CD4-positive, alpha-beta T cell (primary cell): ENCODE results near the gene PODNL1. TPM values are rescaled to one million over a fixed set of nuclear protein-coding genes. Genes with fewer than 3 reads are reported as not detected.

ENCODE experiments used
- ATAC-seq: fragments of 200-7000 bp; cut with Tn5 transposase; one replicate; pipeline ENCODE4 v1.10.0; 2022; ENCODE audit warnings: mild to moderate bottlenecking; ENCODE audit not compliant: poor library complexity
- CTCF ChIA-PET: fragments of 350-600 bp; sonication (Branson Sonifier 250); formaldehyde crosslinking; loops from one replicate; lab custom pipeline; 2021; ENCODE audit warnings: antibody characterized with exemption, inconsistent platforms; lab: Charles Lee
- POLR2A ChIA-PET: fragments of 350-600 bp; sonication (Branson Sonifier 250); formaldehyde crosslinking; loops from one replicate; lab custom pipeline; 2021; ENCODE audit warnings: antibody characterized with exemption, inconsistent platforms; lab: Charles Lee
- DNase-seq, 14 experiments: peaks; one replicate each; pipeline ENCODE4 v3.0.0-alpha.2; 2013 to 2020; ENCODE audit warnings: mixed read lengths in 2 of 14
- H3K27ac ChIP-seq, 2 donors: one replicate each; pipeline versions ENCODE4 v1.5.1 to v1.7.0; 2013; ENCODE audit warnings: low read length in 2 of 2, low read depth in 1 of 2, mild to moderate bottlenecking in 1 of 2
- H3K27me3 ChIP-seq, 2 experiments: 1 replicate in 1 of 2; 2 replicates in 1 of 2; pipeline versions ENCODE4 v1.6.1 to v1.7.0; 2013; ENCODE audit warnings: low read length in 2 of 2, control low read depth in 1 of 2, mild to moderate bottlenecking in 1 of 2, moderate library complexity in 1 of 2; ENCODE audit not compliant: insufficient read depth in 2 of 2, control insufficient read depth in 1 of 2
- H3K36me3 ChIP-seq: one replicate; pipeline ENCODE4 v1.6.1; 2013; ENCODE audit warnings: low read length, control low read depth; ENCODE audit not compliant: insufficient read depth
- H3K4me1 ChIP-seq: one replicate; pipeline ENCODE4 v1.6.1; 2013; ENCODE audit warnings: low read length, control low read depth; ENCODE audit not compliant: insufficient read depth
- H3K4me3 ChIP-seq: one replicate; pipeline ENCODE4 v1.5.1; 2013; ENCODE audit warnings: mild to moderate bottlenecking, low read length, moderate library complexity
- H3K9me3 ChIP-seq, 2 experiments: 1 replicate in 1 of 2; 2 replicates in 1 of 2; pipeline versions ENCODE4 v1.6.1 to v1.7.0; 2013; ENCODE audit warnings: low read length in 2 of 2, mild to moderate bottlenecking in 2 of 2, control low read depth in 1 of 2, moderate library complexity in 1 of 2; ENCODE audit not compliant: control insufficient read depth in 1 of 2, insufficient read depth in 1 of 2
- H3K27ac Mint-ChIP-seq: one replicate; pipeline ENCODE4 v1.8.0; 2020; ENCODE audit warnings: mixed read lengths
- H3K27me3 Mint-ChIP-seq: one replicate; pipeline ENCODE4 v1.8.0; 2021; ENCODE audit warnings: mixed read lengths
- H3K36me3 Mint-ChIP-seq: one replicate; pipeline ENCODE4 v1.8.0; 2021; ENCODE audit warnings: low read depth, mixed read lengths
- H3K4me1 Mint-ChIP-seq: one replicate; pipeline ENCODE4 v1.8.0; 2021; ENCODE audit warnings: low read depth, mixed read lengths
- H3K4me3 Mint-ChIP-seq: one replicate; pipeline ENCODE4 v1.8.0; 2020; ENCODE audit warnings: mild to moderate bottlenecking, mixed read lengths
- H3K9me3 Mint-ChIP-seq: one replicate; pipeline ENCODE4 v1.8.0; 2020; ENCODE audit warnings: mixed read lengths
- intact Hi-C, 2 experiments: fragments of 100-400 bp; cut with DNase I in 1 of 2; cut with micrococcal nuclease in 1 of 2; formaldehyde crosslinking; loops; one replicate each; pipeline versions ENCODE4 v1.15.1 to v1.9.0; 2023 to 2025; cut with DNase I, micrococcal nuclease
- total RNA-seq, 174 experiments: library from RNA in 2 of 174; stranded (reverse) in 2 of 174; gene quantifications; one replicate each; pipeline ENCODE4 v1.2.3 and lab custom pipeline; 2021 to 2026
- TF ChIP-seq, protein P1 (sequence below): fragments of 200-600 bp; IDR thresholded peaks from one replicate; pipeline ENCODE4 v1.8.0; 2022; ENCODE audit warnings: antibody characterized with exemption, mild to moderate bottlenecking

The PODNL1 gene
- total RNA-seq, 2 experiments from 2014 or later = not detected

DNA sequence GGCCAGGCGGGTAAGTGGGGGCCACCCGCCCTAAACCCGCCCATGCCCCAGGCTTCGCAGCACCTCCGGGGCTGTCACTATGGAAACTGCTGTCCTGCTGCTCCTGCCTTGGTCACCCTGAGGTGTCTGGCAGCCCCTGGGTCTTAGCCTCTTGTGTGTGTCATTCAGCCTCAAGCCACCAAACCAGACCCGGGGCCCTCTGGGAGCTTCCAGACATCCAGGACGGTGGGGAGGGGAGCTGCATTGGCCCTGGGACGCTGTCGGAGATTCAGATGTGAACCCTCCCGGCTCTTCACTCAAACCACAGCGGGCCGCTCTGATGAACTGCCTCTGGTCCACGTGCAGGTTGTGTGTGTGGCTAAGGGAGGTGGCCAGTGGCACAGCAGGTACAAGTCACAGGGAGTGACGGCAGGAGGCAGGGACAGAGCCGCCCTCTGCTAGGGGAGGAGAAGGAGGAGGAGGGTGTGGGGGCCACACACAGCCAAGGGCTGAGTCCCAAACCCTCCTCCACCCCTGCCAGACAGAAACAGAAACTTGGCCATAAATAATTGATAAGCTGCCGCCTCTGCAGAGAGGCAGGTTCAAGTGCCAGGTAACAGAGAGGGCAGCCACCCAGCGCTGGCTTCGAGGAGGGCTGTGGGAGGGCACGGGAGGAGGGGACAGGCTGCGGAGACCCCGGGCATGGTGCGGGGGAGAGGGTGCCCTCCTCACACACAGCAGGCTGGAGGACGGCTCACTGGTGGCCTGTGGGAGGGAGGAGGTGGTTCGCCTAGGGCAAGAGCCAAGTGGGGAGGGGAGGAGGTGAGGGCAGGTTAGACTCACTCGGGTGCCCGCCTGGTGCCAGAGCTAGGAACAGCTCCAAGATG lies 53.3 kb downstream of the PODNL1 start:
- no peak for ATAC-seq
- Mint-ChIP-seq H3K27me3 (no peaks in the 10 kb centered on the region), H3K9me3 (no peaks in the 10 kb centered on the region), H3K36me3 (no peaks in the 10 kb centered on the region), H3K4me3 (no peak overlapping the region), H3K4me1 (peaks cover 39% of the 10 kb centered on the region), H3K27ac (no peak overlapping the region)
- POLR2A ChIA-PET = no interaction called here
- no peak overlapping the region for H3K27ac ChIP-seq
- CTCF ChIA-PET = interaction anchor here (1.0 to 1.1 kb wide), 2 partner anchors 198 to 252 kb away, joined by 3 to 4 read pairs; partner anchors contain the start of gene ASF1B
- intact Hi-C loops = loop anchor here (5.0 to 10.0 kb wide), 5 partner anchors 47 to 590 kb away; partner anchors contain the start of genes ADGRL1 (in 1 of the 2), DCAF15 (in 1 of the 2) and PTGER1 (in 1 of the 2)
- H3K4me3 ChIP-seq = no peak overlapping the region
- TF ChIP-seq, protein P1, sequence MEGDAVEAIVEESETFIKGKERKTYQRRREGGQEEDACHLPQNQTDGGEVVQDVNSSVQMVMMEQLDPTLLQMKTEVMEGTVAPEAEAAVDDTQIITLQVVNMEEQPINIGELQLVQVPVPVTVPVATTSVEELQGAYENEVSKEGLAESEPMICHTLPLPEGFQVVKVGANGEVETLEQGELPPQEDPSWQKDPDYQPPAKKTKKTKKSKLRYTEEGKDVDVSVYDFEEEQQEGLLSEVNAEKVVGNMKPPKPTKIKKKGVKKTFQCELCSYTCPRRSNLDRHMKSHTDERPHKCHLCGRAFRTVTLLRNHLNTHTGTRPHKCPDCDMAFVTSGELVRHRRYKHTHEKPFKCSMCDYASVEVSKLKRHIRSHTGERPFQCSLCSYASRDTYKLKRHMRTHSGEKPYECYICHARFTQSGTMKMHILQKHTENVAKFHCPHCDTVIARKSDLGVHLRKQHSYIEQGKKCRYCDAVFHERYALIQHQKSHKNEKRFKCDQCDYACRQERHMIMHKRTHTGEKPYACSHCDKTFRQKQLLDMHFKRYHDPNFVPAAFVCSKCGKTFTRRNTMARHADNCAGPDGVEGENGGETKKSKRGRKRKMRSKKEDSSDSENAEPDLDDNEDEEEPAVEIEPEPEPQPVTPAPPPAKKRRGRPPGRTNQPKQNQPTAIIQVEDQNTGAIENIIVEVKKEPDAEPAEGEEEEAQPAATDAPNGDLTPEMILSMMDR = no peak
- H3K36me3 ChIP-seq = no peaks in the 10 kb centered on the region
- H3K27me3 ChIP-seq = no peaks in the 10 kb centered on the region
- H3K9me3 ChIP-seq = no peaks in the 10 kb centered on the region
- H3K4me1 ChIP-seq = peaks cover 72% of the 10 kb centered on the region
- no peak for DNase-seq

DNA sequence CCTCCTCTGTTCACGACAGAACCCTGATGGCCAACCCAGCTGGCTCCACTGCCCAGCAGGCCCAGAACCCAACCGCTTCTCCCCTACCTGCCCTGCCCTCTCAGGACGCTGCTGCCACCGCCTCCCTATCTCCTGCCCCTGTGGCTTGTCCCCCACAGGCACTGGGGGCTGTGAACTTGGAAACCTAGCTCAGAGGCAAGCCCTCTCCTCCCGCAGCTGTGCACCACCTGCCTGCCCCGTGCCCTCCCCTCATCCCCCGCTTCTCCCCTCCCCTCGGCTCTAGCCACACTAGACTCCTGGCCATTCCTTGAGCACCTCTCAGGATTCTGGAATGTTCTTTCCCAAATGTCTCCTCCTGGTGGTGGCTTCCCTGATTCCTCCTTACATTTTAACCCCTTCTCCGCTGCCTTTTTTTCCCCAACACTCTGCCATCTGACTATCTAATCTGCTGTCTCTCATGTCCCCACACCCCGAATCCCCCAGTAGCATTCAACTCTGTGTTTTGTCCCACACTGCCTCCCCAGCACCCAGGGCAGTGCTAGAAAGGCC lies 54.6 kb downstream of the PODNL1 start:
- Mint-ChIP-seq H3K4me1 (peaks cover 41% of the 10 kb centered on the region), H3K9me3 (no peaks in the 10 kb centered on the region), H3K27ac (no peak overlapping the region), H3K36me3 (no peaks in the 10 kb centered on the region), H3K27me3 (no peaks in the 10 kb centered on the region), H3K4me3 (peak overlapping the region; percentile 38)
- H3K36me3 ChIP-seq = no peaks in the 10 kb centered on the region
- H3K9me3 ChIP-seq = no peaks in the 10 kb centered on the region
- no peak for ATAC-seq
- ChIA-PET CTCF (interaction anchor here (0.6 to 1.1 kb wide), 2 partner anchors 187 to 689 kb away, joined by 3 read pairs; no protein-coding TSS in a partner anchor), POLR2A (no interaction called here)
- DNase-seq = no peak
- H3K27me3 ChIP-seq = no peaks in the 10 kb centered on the region
- intact Hi-C loops = loop anchor here (5.0 to 10.0 kb wide), 4 partner anchors 69 to 591 kb away; partner anchors contain the start of genes ADGRL1 (in 1 of the 2), DCAF15 (in 1 of the 2) and PTGER1 (in 1 of the 2)
- H3K4me3 ChIP-seq = no peak overlapping the region
- H3K27ac ChIP-seq = no peak overlapping the region
- peaks cover 78% of the 10 kb centered on the region for H3K4me1 ChIP-seq
- TF ChIP-seq, protein P1 = no peak

DNA sequence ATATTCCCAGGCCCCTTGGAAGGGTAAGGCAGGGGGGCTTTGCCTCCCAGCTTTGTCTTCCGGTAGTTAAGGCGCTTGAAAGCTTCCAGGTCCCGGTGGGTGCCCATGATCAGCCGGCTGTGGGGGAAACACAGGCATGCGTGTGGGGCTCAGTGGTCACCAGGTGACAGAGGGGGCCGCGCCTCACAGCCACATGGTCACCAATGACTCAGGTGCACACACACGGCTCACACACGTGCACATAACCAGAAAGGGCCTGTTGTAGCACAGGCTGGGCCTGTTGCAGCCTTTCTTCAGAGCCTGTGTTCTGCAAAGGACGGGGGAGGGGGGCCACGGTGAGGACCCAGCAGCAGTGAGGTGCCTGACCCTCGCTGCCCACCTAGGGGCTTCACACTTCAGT lies 55.4 kb downstream of the PODNL1 start:
- intact Hi-C loops = loop anchor here (5.0 to 10.0 kb wide), 4 partner anchors 69 to 592 kb away; partner anchors contain the start of genes ADGRL1 (in 1 of the 2), DCAF15 (in 1 of the 2) and PTGER1 (in 1 of the 2)
- H3K4me1 Mint-ChIP-seq = peaks cover 41% of the 10 kb centered on the region
- H3K27ac Mint-ChIP-seq = no peak overlapping the region
- no peaks in the 10 kb centered on the region for H3K36me3 Mint-ChIP-seq
- ChIA-PET POLR2A (interaction anchor here (0.6 to 2.6 kb wide), 6 partner anchors 13 to 191 kb away, joined by 3 to 19 read pairs (median 5); partner anchors contain the start of genes IL27RA, MISP3 and RFX1), CTCF (interaction anchor here (0.6 to 4.5 kb wide), 3 partner anchors 190 to 689 kb away, joined by 3 to 27 read pairs (median 4); partner anchors contain the start of genes ASF1B and MISP3)
- ATAC-seq = no peak
- Histone ChIP-seq H3K36me3 (no peaks in the 10 kb centered on the region), H3K27ac (no peak overlapping the region), H3K9me3 (no peaks in the 10 kb centered on the region), H3K27me3 (no peaks in the 10 kb centered on the region), H3K4me1 (peaks cover 76% of the 10 kb centered on the region), H3K4me3 (no peak overlapping the region)
- no peaks in the 10 kb centered on the region for H3K9me3 Mint-ChIP-seq
- TF ChIP-seq, protein P1 = no peak
- DNase-seq = no peak
- H3K4me3 Mint-ChIP-seq = no peak overlapping the region
- no peaks in the 10 kb centered on the region for H3K27me3 Mint-ChIP-seq
